WERI-Rb-1 (cell line): ENCODE data around the gene ZNF548.

Experiments used
- DNase-seq: peaks from one replicate; pipeline ENCODE4 v3.0.0-alpha.2; 2020
- H3K27ac ChIP-seq: fragments of 250-450 bp; sonication (Bioruptor Pico); 2 replicates; pipeline ENCODE4 v1.5.1; 2020; ENCODE audit warnings: mild to moderate bottlenecking, moderate library complexity
- H3K27me3 ChIP-seq: fragments of 250-450 bp; sonication (Bioruptor Pico); 2 replicates; pipeline ENCODE4 v1.5.1; 2021; ENCODE audit warnings: mild to moderate bottlenecking, low read depth, moderate library complexity; ENCODE audit not compliant: insufficient read depth, severe bottlenecking
- H3K36me3 ChIP-seq: fragments of 250-450 bp; sonication (Bioruptor Pico); 2 replicates; pipeline ENCODE4 v1.5.1; 2020; ENCODE audit warnings: mild to moderate bottlenecking, moderate library complexity
- H3K4me3 ChIP-seq: 2 replicates; pipeline ENCODE4 v1.5.1; 2011; ENCODE audit warnings: low read depth, mild to moderate bottlenecking, control low read depth, low read length
- H3K9me3 ChIP-seq: fragments of 250-450 bp; sonication (Bioruptor Pico); 2 replicates; pipeline ENCODE4 v1.5.1; 2021; ENCODE audit warnings: mild to moderate bottlenecking, moderate library complexity; ENCODE audit not compliant: severe bottlenecking
- TF ChIP-seq, protein P1 (sequence below): IDR thresholded peaks from 2 replicates; pipeline ENCODE4 v1.5.1; 2011; ENCODE audit warnings: low read depth, mild to moderate bottlenecking, control low read depth, inconsistent platforms, low read length

ZNF548 gene

DNA sequence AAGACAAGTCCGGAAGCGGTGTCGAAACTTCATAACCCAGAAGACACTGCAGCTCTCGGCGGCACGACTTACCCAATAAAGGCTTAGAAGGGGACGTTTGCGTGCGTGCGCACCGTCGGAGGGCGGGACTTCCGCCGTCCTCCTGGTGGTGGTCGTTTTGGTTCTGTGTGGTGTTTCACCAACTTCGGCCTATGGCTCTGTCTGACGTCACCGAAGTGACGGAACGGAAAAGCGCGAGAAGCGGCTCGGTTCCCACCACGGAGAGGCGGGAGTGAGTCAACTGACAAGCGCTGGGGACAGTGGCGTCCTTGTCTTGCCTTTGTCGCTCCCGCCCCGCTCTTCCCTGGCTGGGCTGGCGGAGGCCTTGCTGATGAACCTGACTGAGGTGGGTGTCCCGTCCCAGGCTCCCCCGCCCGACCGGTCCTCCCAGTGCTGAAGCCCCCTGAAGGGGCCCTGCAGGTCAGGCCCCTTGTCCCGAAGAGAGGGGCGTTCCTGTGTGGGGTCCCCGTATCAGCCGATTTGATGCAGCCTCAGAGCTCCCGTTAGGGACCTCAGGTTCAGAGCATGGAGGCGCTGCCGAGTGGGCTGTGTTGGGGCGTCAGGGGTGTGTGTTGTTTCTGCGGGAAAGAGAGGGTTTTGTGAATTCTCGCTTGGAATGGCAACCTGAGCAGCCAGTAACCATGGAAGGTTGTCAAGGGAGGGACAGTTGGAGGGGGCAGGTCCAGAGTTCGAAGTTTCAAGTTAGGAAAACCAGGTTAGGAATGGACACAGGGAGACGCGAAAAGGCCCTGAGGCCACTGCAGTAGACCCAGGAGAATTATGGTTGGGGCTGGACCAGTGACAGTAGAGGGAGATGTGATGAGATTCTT lies at the start of gene ZNF548:
Gene ZNF548 (plus strand): TSS at position 125 of the 869 bp plus-strand sequence. CDS start 246 bp downstream, at position 371.
- H3K9me3 ChIP-seq: no peaks in the 10 kb centered on the region
- H3K36me3 ChIP-seq: peaks cover 10% of the 10 kb centered on the region
- DNase-seq: peak; percentile 98
- peak within 1 kb of the TSS; percentile 77 for H3K27ac ChIP-seq
- TF ChIP-seq, protein P1, sequence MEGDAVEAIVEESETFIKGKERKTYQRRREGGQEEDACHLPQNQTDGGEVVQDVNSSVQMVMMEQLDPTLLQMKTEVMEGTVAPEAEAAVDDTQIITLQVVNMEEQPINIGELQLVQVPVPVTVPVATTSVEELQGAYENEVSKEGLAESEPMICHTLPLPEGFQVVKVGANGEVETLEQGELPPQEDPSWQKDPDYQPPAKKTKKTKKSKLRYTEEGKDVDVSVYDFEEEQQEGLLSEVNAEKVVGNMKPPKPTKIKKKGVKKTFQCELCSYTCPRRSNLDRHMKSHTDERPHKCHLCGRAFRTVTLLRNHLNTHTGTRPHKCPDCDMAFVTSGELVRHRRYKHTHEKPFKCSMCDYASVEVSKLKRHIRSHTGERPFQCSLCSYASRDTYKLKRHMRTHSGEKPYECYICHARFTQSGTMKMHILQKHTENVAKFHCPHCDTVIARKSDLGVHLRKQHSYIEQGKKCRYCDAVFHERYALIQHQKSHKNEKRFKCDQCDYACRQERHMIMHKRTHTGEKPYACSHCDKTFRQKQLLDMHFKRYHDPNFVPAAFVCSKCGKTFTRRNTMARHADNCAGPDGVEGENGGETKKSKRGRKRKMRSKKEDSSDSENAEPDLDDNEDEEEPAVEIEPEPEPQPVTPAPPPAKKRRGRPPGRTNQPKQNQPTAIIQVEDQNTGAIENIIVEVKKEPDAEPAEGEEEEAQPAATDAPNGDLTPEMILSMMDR: peak; percentile 19; the same call in 1 of the 2 replicates
- peak within 1 kb of the TSS; percentile 85 for H3K4me3 ChIP-seq
- H3K27me3 ChIP-seq: no peaks in the 10 kb centered on the region

DNA sequence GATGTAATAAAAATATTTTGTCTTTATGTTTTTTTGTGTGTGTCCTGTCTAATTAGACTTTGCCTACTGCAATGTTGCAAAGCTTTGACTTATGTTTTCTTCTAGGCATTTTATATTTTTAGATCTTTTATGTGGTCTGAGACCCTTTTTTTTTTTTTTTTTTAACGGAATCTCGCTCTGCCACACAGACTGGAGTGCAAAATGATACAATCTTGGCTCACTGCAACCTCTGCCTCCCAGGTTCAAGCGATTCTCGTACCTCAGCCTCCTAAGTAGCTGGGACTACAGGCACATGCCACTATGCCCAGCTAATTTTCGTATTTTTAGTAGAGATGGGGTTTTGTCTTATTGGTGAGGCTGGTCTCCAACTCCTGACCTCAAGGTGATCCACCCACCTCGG lies 47.1 kb upstream of the ZNF548 start:
- TF ChIP-seq, protein P1: no peak

GRCh38 chr19:57348136-57348535 lies 41.5 kb upstream of the ZNF548 start:
- Histone ChIP-seq H3K4me3 (no peak overlapping the region), H3K36me3 (peaks cover 2% of the 10 kb centered on the region), H3K27ac (no peak overlapping the region), H3K9me3 (no peaks in the 10 kb centered on the region), H3K27me3 (no peaks in the 10 kb centered on the region)
- peak; percentile 10 for DNase-seq
- TF ChIP-seq, protein P1: no peak

More for the DNA sequence above, 47.1 kb upstream of the ZNF548 start:
- Histone ChIP-seq H3K27ac (no peak overlapping the region), H3K36me3 (no peaks in the 10 kb centered on the region), H3K9me3 (no peaks in the 10 kb centered on the region), H3K4me3 (no peak overlapping the region), H3K27me3 (no peaks in the 10 kb centered on the region)
- DNase-seq: no peak

- DNase-seq: peak; percentile 92
- no peaks in the 10 kb centered on the region for H3K9me3 ChIP-seq
- peak within 1 kb of the TSS; percentile 69 for H3K27ac ChIP-seq
- TF ChIP-seq, protein P1: no peak
- H3K4me3 ChIP-seq: peak within 1 kb of the TSS; percentile 89
- no peaks in the 10 kb centered on the region for H3K27me3 ChIP-seq
- H3K36me3 ChIP-seq: peaks cover 30% of the 10 kb centered on the region
Observed at GRCh38 chr19:57350877-57351805, 38.5 kb upstream of the ZNF548 start, which contains the start of gene ZNF304. Gene ZNF304 (plus strand): TSS chr19:57351271. CDS start chr19:57351665, 394 bp downstream.

DNA sequence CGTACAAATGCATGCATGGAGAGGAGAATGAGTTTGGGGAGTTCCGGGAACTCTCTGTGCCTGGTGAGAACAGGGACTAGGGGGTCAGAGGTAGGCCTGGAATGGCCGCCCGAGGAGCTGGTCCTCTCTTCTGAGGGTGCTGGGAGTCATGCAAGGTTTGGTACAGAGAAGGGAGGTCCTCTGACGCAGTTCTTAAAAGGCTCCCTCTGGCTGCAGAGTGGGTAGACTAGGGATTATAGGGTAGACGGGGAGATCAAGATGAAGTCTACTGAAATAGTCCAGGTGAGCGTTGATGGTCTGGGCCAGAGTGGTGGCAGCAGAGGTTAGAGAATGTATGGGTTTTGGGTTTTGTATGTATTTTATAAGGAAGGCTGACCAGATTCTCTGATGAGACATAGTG lies 37.8 kb upstream of the ZNF548 start:
- no peak for DNase-seq
- Histone ChIP-seq H3K27me3 (no peaks in the 10 kb centered on the region), H3K36me3 (peaks cover 38% of the 10 kb centered on the region), H3K4me3 (peak overlapping the region; percentile 89), H3K27ac (no peak overlapping the region), H3K9me3 (no peaks in the 10 kb centered on the region)
- TF ChIP-seq, protein P1: no peak
